IMR-90 (cell line): Measurements from ENCODE around the gene PHC2. TPM values are rescaled to one million over a fixed set of nuclear protein-coding genes. Genes with fewer than 3 reads are reported as not detected.
A peak's percentile ranks its signal among the peaks of the same experiment; 100 is the strongest.

Source experiments
- ATAC-seq: fragments of 200-7000 bp; cut with Tn5 transposase; 2 replicates; pipeline ENCODE4 v1.9.1; 2020; ENCODE audit warnings: low read depth, mild to moderate bottlenecking, moderate library complexity
- BruUV-seq: library from RNA; stranded (reverse); fragments of 400-500 nt; replicated peaks from 2 replicates; lab custom pipeline; 2021; lab: Mats Ljungman, UMichigan
- CTCF ChIA-PET: fragments of 300-600 bp; formaldehyde crosslinking; extraction: SDS; loops from one replicate; lab custom pipeline; 2021; ENCODE audit warnings: antibody characterized with exemption; lab: Yijun Ruan, JAX
- POLR2A ChIA-PET: fragments of 300-600 bp; sonication (Branson Sonifier 250); formaldehyde crosslinking; loops from one replicate; lab custom pipeline; 2022; ENCODE audit warnings: antibody characterized with exemption; ENCODE audit not compliant: unreplicated experiment; lab: Charles Lee
- DNase-seq: peaks from one replicate; pipeline ENCODE4 v3.0.0; 2013
- H2AFZ ChIP-seq: replicated peaks from 2 replicates; pipeline ENCODE3; 2013; ENCODE audit warnings: low read length, mild to moderate bottlenecking; ENCODE audit not compliant: poor library complexity
- H2AK5ac ChIP-seq: 2 replicates; pipeline ENCODE4 v1.6.1; 2013; ENCODE audit warnings: low read depth, low read length, inconsistent platforms
- H2AK9ac ChIP-seq: replicated peaks from 2 replicates; pipeline ENCODE3; 2013; ENCODE audit warnings: mild to moderate bottlenecking, low read depth, low read length, moderate library complexity; ENCODE audit not compliant: poor library complexity
- H2BK120ac ChIP-seq: 2 replicates; pipeline ENCODE4 v1.6.1; 2013; ENCODE audit warnings: low read depth, low read length, inconsistent platforms
- H2BK15ac ChIP-seq: 3 replicates; pipeline ENCODE4 v1.6.1; 2013; ENCODE audit warnings: low read depth, low read length, inconsistent platforms
- H2BK20ac ChIP-seq: 2 replicates; pipeline ENCODE4 v1.6.1; 2013; ENCODE audit warnings: low read depth, mild to moderate bottlenecking, inconsistent platforms, low read length, moderate library complexity
- H2BK5ac ChIP-seq: 2 replicates; pipeline ENCODE4 v1.6.1; 2013; ENCODE audit warnings: mild to moderate bottlenecking, low read depth, low read length, inconsistent platforms; ENCODE audit not compliant: poor library complexity, severe bottlenecking
- H3K14ac ChIP-seq: replicated peaks from 2 replicates; pipeline ENCODE4 v1.6.1; 2013; ENCODE audit warnings: low read depth, low read length, inconsistent platforms
- H3K18ac ChIP-seq: 2 replicates; pipeline ENCODE4 v1.6.1; 2013; ENCODE audit warnings: low read depth, low read length, control low read depth
- H3K23ac ChIP-seq: 2 replicates; pipeline ENCODE4 v1.6.1; 2013; ENCODE audit warnings: low read depth, low read length, inconsistent platforms
- H3K27ac ChIP-seq: 2 replicates; pipeline ENCODE4 v1.5.1; 2013; ENCODE audit warnings: mild to moderate bottlenecking, control low read depth, low read length; ENCODE audit not compliant: insufficient read depth
- H3K27me3 ChIP-seq: 2 replicates; pipeline ENCODE4 v1.6.1; 2013; ENCODE audit warnings: low read length; ENCODE audit not compliant: control insufficient read depth, insufficient read depth
- H3K36me3 ChIP-seq: 2 replicates; pipeline ENCODE4 v1.6.1; 2013; ENCODE audit warnings: low read length, mixed read lengths; ENCODE audit not compliant: control insufficient read depth, insufficient read depth
- H3K4ac ChIP-seq: 2 replicates; pipeline ENCODE4 v1.6.1; 2013; ENCODE audit warnings: low read depth, low read length, inconsistent platforms
- H3K4me1 ChIP-seq: 2 replicates; pipeline ENCODE4 v1.6.1; 2013; ENCODE audit warnings: low read length, mixed read lengths; ENCODE audit not compliant: control insufficient read depth, insufficient read depth
- H3K4me2 ChIP-seq: 2 replicates; pipeline ENCODE4 v1.6.1; 2013; ENCODE audit warnings: low read depth, mild to moderate bottlenecking, control low read depth, low read length, moderate library complexity
- H3K4me3 ChIP-seq: 2 replicates; pipeline ENCODE4 v1.5.1; 2013; ENCODE audit warnings: low read depth, mild to moderate bottlenecking, control low read depth, low read length, moderate library complexity; ENCODE audit not compliant: insufficient read depth
- H3K56ac ChIP-seq: 2 replicates; pipeline ENCODE4 v1.6.1; 2013; ENCODE audit warnings: low read length, inconsistent platforms; ENCODE audit not compliant: insufficient read depth; ENCODE audit errors: extremely low read depth
- H3K79me1 ChIP-seq, 2 experiments: 2 replicates each; pipeline ENCODE4 v1.6.1; 2013; ENCODE audit warnings: low read length in 2 of 2, inconsistent platforms in 1 of 2, low read depth in 1 of 2
- H3K9ac ChIP-seq: 2 replicates; pipeline ENCODE4 v1.6.1; 2013; ENCODE audit warnings: low read depth, low read length, control low read depth
- H3K9me1 ChIP-seq: 2 replicates; pipeline ENCODE4 v1.6.1; 2013; ENCODE audit warnings: low read length, inconsistent platforms; ENCODE audit not compliant: insufficient read depth
- H3K9me3 ChIP-seq: 2 replicates; pipeline ENCODE4 v1.6.1; 2013; ENCODE audit warnings: low read length; ENCODE audit not compliant: control insufficient read depth, insufficient read depth
- H4K20me1 ChIP-seq: 2 replicates; pipeline ENCODE4 v1.6.1; 2013; ENCODE audit warnings: low read length, inconsistent platforms; ENCODE audit not compliant: insufficient read depth
- H4K5ac ChIP-seq: 2 replicates; pipeline ENCODE4 v1.6.1; 2013; ENCODE audit warnings: mild to moderate bottlenecking, low read depth, low read length, control low read depth
- H4K8ac ChIP-seq, 2 experiments: 2 replicates each; pipeline ENCODE4 v1.6.1; 2013; ENCODE audit warnings: low read depth in 2 of 2, low read length in 2 of 2, control low read depth in 1 of 2, inconsistent platforms in 1 of 2
- H4K91ac ChIP-seq: 2 replicates; pipeline ENCODE4 v1.6.1; 2013; ENCODE audit warnings: low read depth, low read length, inconsistent platforms; ENCODE audit not compliant: insufficient read depth
- NFE2L2 ChIP-seq: fragments of 150-350 bp; IDR thresholded peaks from 2 replicates; pipeline ENCODE4 v1.6.1; 2016; ENCODE audit warnings: low read depth, mild to moderate bottlenecking, low read length
- RCOR1 ChIP-seq: IDR thresholded peaks from 2 replicates; pipeline ENCODE4 v1.6.1; 2012; ENCODE audit warnings: mild to moderate bottlenecking, low read length, improper control_type of control experiment; ENCODE audit not compliant: insufficient replicate concordance
- WGBS, 2 experiments: methylation state at CpG; one replicate each; pipeline versions ENCODE4 v1.1.5 to v1.1.7; 2013; ENCODE audit warnings: missing lambda C conversion rate in 2 of 2; ENCODE audit not compliant: insufficient read length in 1 of 2; ENCODE audit errors: extremely low coverage in 2 of 2; 5-methylcytosine and 5-hydroxymethylcytosine counted together
- dilution Hi-C: fragments of 300-500 bp; cut with HindIII; formaldehyde crosslinking; loops from one replicate; pipeline ENCODE4 v1.14.3; 2018; ENCODE audit warnings: low sequenced_read_pairs; ENCODE audit not compliant: unreplicated experiment
- in situ Hi-C: fragments of 300-500 bp; cut with MboI; formaldehyde crosslinking; loops from 3 replicates; pipeline ENCODE4 v1.14.3; 2019; ENCODE audit warnings: low sequenced_read_pairs, inconsistent platforms, mixed read lengths
- intact Hi-C: fragments of 100-400 bp; cut with micrococcal nuclease; formaldehyde crosslinking; loops from 2 replicates; pipeline ENCODE4 v1.10.0; 2022
- polyA plus RNA-seq, 3 experiments: library from polyadenylated mRNA; depleted of rRNA; stranded (reverse); fragments of >200 nt; gene quantifications; 2 replicates each; pipeline ENCODE4 v1.2.3, GENCODE V29; 2012; ENCODE audit warnings: low replicate concordance in 1 of 3
- total RNA-seq: library from RNA; depleted of rRNA; stranded (reverse); fragments of >200 nt; gene quantifications from 2 replicates; pipeline ENCODE4 v1.2.3, GENCODE V29; 2012
- TF ChIP-seq, protein P1 (sequence below): fragments of 150-350 bp; IDR thresholded peaks from 2 replicates; pipeline ENCODE4 v1.6.1; 2016; ENCODE audit warnings: low read depth, mild to moderate bottlenecking, low read length, moderate library complexity, borderline replicate concordance

PHC2 gene
- total and polyA plus RNA-seq, 2 of the 4 experiments (the other 2 are of a cell fraction): 46.4 to 98.1 TPM

DNA sequence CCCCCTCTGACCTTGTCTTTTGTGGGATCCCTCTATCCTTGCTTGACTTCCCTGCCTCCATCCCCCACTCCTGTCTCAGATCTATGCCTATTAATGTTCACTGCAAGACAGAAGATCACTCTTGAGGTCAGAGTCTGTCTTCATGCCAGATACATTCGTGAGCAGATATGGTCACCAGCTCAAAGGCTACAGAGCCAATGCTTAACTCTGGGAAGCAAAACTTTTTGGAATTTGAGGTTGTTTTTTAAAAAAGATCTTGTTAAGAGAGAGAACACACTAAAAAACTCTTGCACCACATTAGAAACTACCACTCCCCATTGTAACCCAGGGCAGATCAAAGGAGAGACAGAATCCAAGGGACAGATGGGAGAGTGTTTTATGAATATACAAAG is 92.9 kb downstream of the PHC2 start:
- no peak overlapping the region for H2AFZ ChIP-seq
- WGBS, 2 experiments: no CpG with 5 or more reads among the region's 1 CpG
- peak overlapping the region; percentile 17; the same call in 1 of the 2 replicates for H4K5ac ChIP-seq
- peak overlapping the region; percentile 9; the same call in 1 of the 2 replicates for H4K91ac ChIP-seq
- 0 out of 2 replicates have a peak overlapping the region, but pooled peaks have one; percentile 1 for H2BK120ac ChIP-seq
- in situ Hi-C loops (no loop called here), dilution Hi-C loops (no loop called here), intact Hi-C loops (no loop called here)
- ATAC-seq: no peak
- H3K4me3 ChIP-seq: no peak overlapping the region
- H2AK9ac ChIP-seq: no peak overlapping the region
- peaks cover 0 to 65% of the 10 kb centered on the region in 2 experiments; a peak in 2 of 4 replicates for H3K79me1 ChIP-seq
- H3K36me3 ChIP-seq: peaks cover 31% of the 10 kb centered on the region
- peak overlapping the region; percentile 11 to 45; a peak in 2 of 4 replicates for H4K8ac ChIP-seq
- H2BK15ac ChIP-seq: peak overlapping the region; percentile 18; the same call in 1 of the 3 replicates
- POLR2A ChIA-PET: no interaction called here
- peak overlapping the region; percentile 35 for H3K14ac ChIP-seq
- TF ChIP-seq RCOR1 (no peak), NFE2L2 (no peak)
- TF ChIP-seq, protein P1, sequence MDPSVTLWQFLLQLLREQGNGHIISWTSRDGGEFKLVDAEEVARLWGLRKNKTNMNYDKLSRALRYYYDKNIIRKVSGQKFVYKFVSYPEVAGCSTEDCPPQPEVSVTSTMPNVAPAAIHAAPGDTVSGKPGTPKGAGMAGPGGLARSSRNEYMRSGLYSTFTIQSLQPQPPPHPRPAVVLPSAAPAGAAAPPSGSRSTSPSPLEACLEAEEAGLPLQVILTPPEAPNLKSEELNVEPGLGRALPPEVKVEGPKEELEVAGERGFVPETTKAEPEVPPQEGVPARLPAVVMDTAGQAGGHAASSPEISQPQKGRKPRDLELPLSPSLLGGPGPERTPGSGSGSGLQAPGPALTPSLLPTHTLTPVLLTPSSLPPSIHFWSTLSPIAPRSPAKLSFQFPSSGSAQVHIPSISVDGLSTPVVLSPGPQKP: no peak
- H3K9me3 ChIP-seq: no peaks in the 10 kb centered on the region
- no TSS peak for BruUV-seq
- DNase-seq: peak; percentile 66
- peak overlapping the region; percentile 68 for H3K4ac ChIP-seq
- H3K18ac ChIP-seq: peak overlapping the region; percentile 54
- peak overlapping the region; percentile 60 for H3K4me2 ChIP-seq
- no peak overlapping the region for H2AK5ac ChIP-seq
- H2BK5ac ChIP-seq: peak overlapping the region; percentile 73
- peak overlapping the region; percentile 84 for H3K27ac ChIP-seq
- peaks cover 45% of the 10 kb centered on the region for H3K9me1 ChIP-seq
- H3K23ac ChIP-seq: peak overlapping the region; percentile 15
- peaks cover 49% of the 10 kb centered on the region for H3K4me1 ChIP-seq
- H2BK20ac ChIP-seq: no peak overlapping the region
- peak overlapping the region; percentile 24 for H3K9ac ChIP-seq
- peaks cover 98% of the 10 kb centered on the region for H4K20me1 ChIP-seq
- no peak overlapping the region; the same call in 1 of the 2 replicates for H3K56ac ChIP-seq
- CTCF ChIA-PET: interaction anchor here (0.8 to 1.4 kb wide), 5 partner anchors 8 to 133 kb away, joined by 3 to 4 read pairs (median 3); no protein-coding TSS in a partner anchor
- no peaks in the 10 kb centered on the region for H3K27me3 ChIP-seq
